GM19395 (cell line): ENCODE measurements around the gene MYL7.
"Not testable (repeated sequence)": the region's sequence is repeated elsewhere in the genome, so short reads cannot be mapped to it uniquely, and the experiment has no call there.

ENCODE experiments used
- ATAC-seq: cut with Tn5 transposase; IDR thresholded peaks from one replicate; pipeline ENCODE4 v1.9.1; 2021; ENCODE audit warnings: mild to moderate bottlenecking, moderate library complexity; ENCODE audit not compliant: unreplicated experiment

MYL7 gene

DNA sequence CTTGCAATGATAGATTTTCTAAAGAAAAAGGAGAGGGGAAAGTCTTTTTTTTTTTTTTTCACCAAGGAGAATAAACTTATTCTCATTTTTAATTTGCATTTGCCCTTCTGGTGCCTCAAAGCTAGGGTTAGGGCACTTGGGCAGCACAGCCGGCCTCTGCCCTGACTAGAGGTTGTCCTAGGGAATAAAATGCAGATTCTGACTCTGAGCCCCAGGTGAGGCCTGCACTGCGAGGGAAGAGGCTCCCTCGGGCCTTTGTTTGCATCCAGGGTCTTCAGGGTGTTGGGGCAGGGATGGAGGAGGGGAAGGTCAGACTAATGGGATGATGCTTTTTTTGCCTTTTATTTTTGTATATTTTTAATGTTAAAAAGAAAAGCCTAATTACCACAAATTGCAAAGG is 7.8 kb downstream of the MYL7 start:
- ATAC-seq = no peak

GRCh38 chr7:44132039-44132438 is 9.1 kb downstream of the MYL7 start:
- ATAC-seq = no peak

- ATAC-seq = no peak
These were observed 9.7 kb downstream of the MYL7 start for GRCh38 chr7:44131173-44132029.

DNA sequence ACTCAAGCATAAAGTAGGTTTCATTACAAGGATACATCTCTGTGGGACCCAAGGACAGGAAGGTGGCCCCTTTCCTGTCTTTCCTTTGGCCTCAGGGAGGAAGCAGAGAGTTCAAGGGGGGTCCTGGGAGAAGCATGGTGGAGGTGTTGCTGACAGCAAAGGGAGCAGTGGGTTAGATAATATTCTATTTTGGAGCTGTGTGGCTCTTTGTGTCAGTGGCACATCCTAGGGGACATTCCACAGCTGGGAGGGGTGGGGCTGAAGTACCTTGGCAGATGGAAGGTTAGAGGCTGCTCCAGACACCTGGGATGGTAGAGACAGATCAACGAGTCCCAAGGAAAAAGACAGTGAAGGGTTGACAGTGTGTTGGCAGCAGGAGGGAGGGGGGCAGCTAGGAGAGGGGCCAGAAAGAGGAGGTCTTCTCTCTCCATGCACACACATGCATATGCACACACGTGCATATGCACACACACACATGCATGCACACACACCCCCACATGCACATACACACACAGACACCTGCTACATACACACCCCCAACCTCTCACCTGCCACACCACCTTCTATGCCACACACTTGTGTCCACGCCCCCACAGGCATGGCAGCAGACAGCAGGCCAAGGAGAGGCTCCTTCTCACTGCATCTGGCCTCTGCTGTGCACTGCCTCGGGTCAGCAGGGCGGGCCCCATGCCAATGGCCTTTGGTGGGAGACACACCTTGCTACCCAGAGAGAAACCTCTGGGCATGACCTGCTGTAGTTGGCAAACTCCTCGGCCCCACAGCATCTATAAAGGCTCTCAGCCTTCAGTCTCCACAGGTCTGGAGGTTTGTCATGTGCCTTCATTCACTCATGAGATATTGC is 12.2 kb downstream of the MYL7 start:
- no peak for ATAC-seq

DNA sequence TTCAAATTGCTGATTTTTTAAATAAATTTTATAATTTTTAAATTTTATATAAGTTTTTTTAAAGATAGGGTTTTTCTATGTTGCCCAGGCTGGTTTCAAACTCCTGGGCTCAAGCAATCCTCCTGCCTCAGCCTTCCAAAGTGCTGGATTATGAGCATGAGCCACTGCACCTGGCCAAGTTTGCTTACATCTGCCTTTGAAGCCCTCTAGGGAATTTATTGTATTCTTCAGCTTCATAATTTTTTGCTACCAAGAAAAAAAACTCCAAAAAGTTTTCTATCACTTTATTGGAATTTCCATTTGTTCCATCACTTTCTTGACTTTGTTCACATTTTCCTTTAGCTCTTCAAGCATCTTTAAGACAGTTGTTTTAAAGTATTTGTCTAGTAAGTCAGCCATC is 14.0 kb downstream of the MYL7 start:
- no peak for ATAC-seq

GRCh38 chr7:44126574-44126973 is 14.6 kb downstream of the MYL7 start:
- ATAC-seq = not testable (repeated sequence)

DNA sequence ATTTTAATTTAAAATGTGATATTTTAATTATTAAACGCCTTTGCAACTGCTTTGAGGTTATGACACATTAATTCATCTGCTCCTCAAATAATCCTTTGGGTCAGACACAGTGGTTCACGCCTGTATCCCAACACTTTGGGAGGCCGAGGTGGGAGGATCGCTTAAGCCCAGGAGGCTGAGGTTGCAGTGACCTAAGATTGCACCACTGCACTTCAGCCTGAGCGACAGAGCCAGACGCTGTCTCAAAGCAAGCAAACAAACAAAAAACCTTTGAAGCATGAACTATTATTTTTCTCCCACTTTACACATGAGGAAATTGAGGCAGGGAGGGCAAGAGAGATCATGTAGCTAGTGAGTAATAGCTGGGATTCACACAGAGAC is 16.3 kb downstream of the MYL7 start:
- ATAC-seq = no peak

- ATAC-seq = peak; percentile 98
These were observed 17.7 kb downstream of the MYL7 start, which contains the start of gene POLD2 for GRCh38 chr7:44123190-44124003. Gene POLD2, minus strand, starts transcription at chr7:44123548. Its CDS starts 1,495 bp downstream, at chr7:44122053.

- ATAC-seq = no peak
These were observed 18.6 kb downstream of the MYL7 start for GRCh38 chr7:44122529-44122928.

DNA sequence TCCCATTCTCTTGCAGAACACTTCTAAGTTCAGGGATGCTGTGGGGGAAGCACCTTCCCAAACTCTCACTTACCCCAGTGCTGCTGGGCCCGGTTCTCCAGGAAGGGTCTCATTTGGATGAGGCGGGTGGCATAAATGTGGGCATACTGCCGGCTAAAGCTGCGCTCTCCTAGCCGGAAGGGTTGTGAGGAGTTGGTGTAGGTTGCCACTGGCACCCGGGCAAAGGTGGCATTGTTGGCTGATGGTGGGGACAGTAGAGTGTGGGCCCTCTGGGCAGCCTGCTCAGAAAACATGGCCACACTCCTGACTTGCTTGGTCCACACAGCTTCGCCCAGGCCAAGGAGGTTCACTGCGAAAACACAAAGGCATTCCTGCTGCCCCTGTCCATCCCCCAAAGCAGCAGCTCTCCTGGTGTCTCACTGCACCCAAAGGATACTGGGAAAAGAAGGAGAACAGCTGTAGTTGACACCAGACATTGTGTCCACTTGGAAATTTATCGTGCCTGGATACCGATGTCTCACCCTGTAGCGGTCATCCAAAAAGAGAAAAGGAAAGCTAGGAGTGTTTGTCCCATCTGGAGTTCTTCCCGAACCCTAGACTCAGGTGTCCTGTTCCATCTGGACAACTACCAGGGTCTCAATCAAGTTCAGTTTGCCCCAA is 19.2 kb downstream of the MYL7 start:
- no peak for ATAC-seq

DNA sequence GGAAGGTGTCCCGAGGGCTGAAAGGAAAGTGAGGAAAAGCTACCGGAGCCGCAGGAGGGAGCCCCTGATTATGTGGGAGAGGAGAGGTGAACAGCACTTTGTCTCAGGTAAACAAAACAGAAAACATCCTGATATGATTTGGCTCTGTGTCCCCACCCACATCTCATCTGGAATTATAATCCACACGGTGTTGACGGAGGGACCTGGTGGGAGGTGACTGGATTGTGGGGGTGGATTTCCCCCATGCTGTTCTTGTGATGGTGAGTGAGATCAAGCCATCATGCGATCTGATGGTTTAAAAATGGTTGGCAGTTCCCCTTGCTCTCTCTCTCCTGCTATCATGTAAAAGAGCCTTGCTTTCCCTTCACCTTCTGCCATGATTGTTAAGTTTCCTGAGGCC is 20.7 kb downstream of the MYL7 start:
- ATAC-seq = no peak

GRCh38 chr7:44119829-44120380 is 21.2 kb downstream of the MYL7 start:
- ATAC-seq = no peak

GRCh38 chr7:44117801-44118429 is 23.2 kb downstream of the MYL7 start:
- ATAC-seq = no peak

GRCh38 chr7:44116789-44117666 is 24.1 kb downstream of the MYL7 start:
- no peak for ATAC-seq

- no peak for ATAC-seq
These were observed 24.9 kb downstream of the MYL7 start for GRCh38 chr7:44116087-44116788.

GRCh38 chr7:44114586-44115310 is 26.4 kb downstream of the MYL7 start:
- ATAC-seq = no peak

DNA sequence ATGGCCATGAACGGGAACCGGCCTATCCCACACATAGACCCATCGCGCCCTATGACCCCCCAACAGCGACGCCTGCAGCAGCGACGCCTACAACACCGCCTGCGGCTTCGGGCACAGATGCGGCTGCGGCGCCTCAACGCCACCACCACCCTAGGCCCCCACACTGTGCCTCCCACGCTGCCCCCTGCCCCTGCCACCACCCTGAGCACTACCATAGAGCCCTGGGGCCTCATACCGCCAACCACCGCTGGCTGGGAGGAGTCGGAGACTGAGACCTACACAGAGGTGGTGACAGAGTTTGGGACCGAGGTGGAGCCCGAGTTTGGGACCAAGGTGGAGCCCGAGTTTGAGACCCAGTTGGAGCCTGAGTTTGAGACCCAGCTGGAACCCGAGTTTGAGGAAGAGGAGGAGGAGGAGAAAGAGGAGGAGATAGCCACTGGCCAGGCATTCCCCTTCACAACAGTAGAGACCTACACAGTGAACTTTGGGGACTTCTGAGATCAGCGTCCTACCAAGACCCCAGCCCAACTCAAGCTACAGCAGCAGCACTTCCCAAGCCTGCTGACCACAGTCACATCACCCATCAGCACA is 27.3 kb downstream of the MYL7 start:
- no peak for ATAC-seq
